H9 (cell line): Measurements from ENCODE around the gene DGKH. TPM values are rescaled to one million over a fixed set of nuclear protein-coding genes. Genes with fewer than 3 reads are reported as not detected.

ENCODE experiments used
- DNase-seq: peaks from one replicate; pipeline ENCODE4 v3.0.0-alpha.2; 2017
- H2AFZ ChIP-seq: one replicate; pipeline ENCODE4 v1.6.1; 2013; ENCODE audit warnings: mild to moderate bottlenecking, low read length, control low read depth, moderate library complexity
- H2AK5ac ChIP-seq: 2 replicates; pipeline ENCODE4 v1.6.1; 2013; ENCODE audit warnings: low read length, control low read depth, mixed read lengths; ENCODE audit not compliant: insufficient read length
- H2BK120ac ChIP-seq: one replicate; pipeline ENCODE4 v1.6.1; 2013; ENCODE audit warnings: low read depth, mild to moderate bottlenecking, low read length, control low read depth, inconsistent platforms; ENCODE audit not compliant: poor library complexity, severe bottlenecking
- H2BK12ac ChIP-seq: 2 replicates; pipeline ENCODE4 v1.6.1; 2013; ENCODE audit warnings: low read length, control low read depth, mixed read lengths, low read depth; ENCODE audit not compliant: insufficient read length
- H2BK15ac ChIP-seq: 2 replicates; pipeline ENCODE4 v1.6.1; 2013; ENCODE audit warnings: low read depth, low read length, control low read depth
- H2BK20ac ChIP-seq: one replicate; pipeline ENCODE4 v1.6.1; 2013; ENCODE audit warnings: low read depth, mild to moderate bottlenecking, low read length, control low read depth, inconsistent platforms; ENCODE audit not compliant: poor library complexity, severe bottlenecking
- H2BK5ac ChIP-seq: 2 replicates; pipeline ENCODE4 v1.6.1; 2013; ENCODE audit warnings: low read length, control low read depth, mixed read lengths; ENCODE audit not compliant: insufficient read length
- H3K14ac ChIP-seq: 2 replicates; pipeline ENCODE4 v1.6.1; 2013; ENCODE audit warnings: low read length, control low read depth; ENCODE audit not compliant: insufficient read depth
- H3K18ac ChIP-seq: 2 replicates; pipeline ENCODE4 v1.6.1; 2013; ENCODE audit warnings: low read depth, mild to moderate bottlenecking, mixed read lengths, low read length, control low read depth; ENCODE audit not compliant: insufficient read length
- H3K23ac ChIP-seq: 2 replicates; pipeline ENCODE4 v1.6.1; 2013; ENCODE audit warnings: low read length, control low read depth, mixed read lengths, low read depth; ENCODE audit not compliant: insufficient read length
- H3K23me2 ChIP-seq: 2 replicates; pipeline ENCODE4 v1.6.1; 2013; ENCODE audit warnings: low read depth, mild to moderate bottlenecking, mixed read lengths, low read length, control low read depth; ENCODE audit not compliant: insufficient read length, poor library complexity, severe bottlenecking
- H3K27ac ChIP-seq: 2 replicates; pipeline ENCODE4 v1.5.1; 2013; ENCODE audit warnings: low read length, control low read depth, mixed read lengths, low read depth; ENCODE audit not compliant: insufficient read length
- H3K27me3 ChIP-seq: 2 replicates; pipeline ENCODE4 v1.6.1; 2013; ENCODE audit warnings: low read length, control low read depth, inconsistent platforms; ENCODE audit not compliant: insufficient read depth
- H3K4ac ChIP-seq: 2 replicates; pipeline ENCODE4 v1.6.1; 2013; ENCODE audit warnings: low read depth, mild to moderate bottlenecking, control low read depth, inconsistent platforms, low read length, moderate library complexity
- H3K4me1 ChIP-seq: 2 replicates; pipeline ENCODE4 v1.6.1; 2013; ENCODE audit warnings: low read length, control low read depth, inconsistent platforms; ENCODE audit not compliant: insufficient read depth
- H3K4me2 ChIP-seq: 2 replicates; pipeline ENCODE4 v1.6.1; 2013; ENCODE audit warnings: low read length, control low read depth, mixed read lengths; ENCODE audit not compliant: insufficient read length, insufficient read depth
- H3K56ac ChIP-seq: 2 replicates; pipeline ENCODE4 v1.6.1; 2013; ENCODE audit warnings: low read depth, mild to moderate bottlenecking, mixed read lengths, low read length, control low read depth; ENCODE audit not compliant: insufficient read length
- H3K79me1 ChIP-seq: 2 replicates; pipeline ENCODE4 v1.6.1; 2013; ENCODE audit warnings: low read depth, mild to moderate bottlenecking, moderate library complexity, low read length, control low read depth, inconsistent platforms; ENCODE audit not compliant: insufficient read depth, poor library complexity, severe bottlenecking
- H3K79me2 ChIP-seq: 2 replicates; pipeline ENCODE4 v1.6.1; 2013; ENCODE audit warnings: low read length, control low read depth, inconsistent platforms; ENCODE audit not compliant: insufficient read depth
- H3K9ac ChIP-seq: 2 replicates; pipeline ENCODE4 v1.6.1; 2013; ENCODE audit warnings: low read length, control low read depth, mixed read lengths; ENCODE audit not compliant: insufficient read length; ENCODE audit errors: extremely low read depth
- H3K9me3 ChIP-seq: one replicate; pipeline ENCODE4 v1.6.1; 2013; ENCODE audit warnings: low read depth, low read length, inconsistent platforms; ENCODE audit not compliant: control insufficient read depth
- H3T11ph ChIP-seq: one replicate; pipeline ENCODE4 v1.6.1; 2013; ENCODE audit warnings: mild to moderate bottlenecking, low read length, control low read depth, inconsistent platforms
- H4K20me1 ChIP-seq: one replicate; pipeline ENCODE4 v1.6.1; 2013; ENCODE audit not compliant: control insufficient read depth, insufficient read length, insufficient read depth
- H4K5ac ChIP-seq: 2 replicates; pipeline ENCODE4 v1.6.1; 2013; ENCODE audit warnings: low read depth, mild to moderate bottlenecking, mixed read lengths, low read length, control low read depth; ENCODE audit not compliant: insufficient read length
- H4K8ac ChIP-seq: replicated peaks from 2 replicates; pipeline ENCODE4 v1.6.1; 2013; ENCODE audit warnings: low read length, control low read depth, mixed read lengths, low read depth; ENCODE audit not compliant: insufficient read length
- H4K91ac ChIP-seq: 2 replicates; pipeline ENCODE4 v1.6.1; 2013; ENCODE audit warnings: low read depth, mild to moderate bottlenecking, moderate library complexity, mixed read lengths, low read length, control low read depth; ENCODE audit not compliant: insufficient read length
- H3K27ac Mint-ChIP-seq, 3 experiments: 2 replicates in 2 of 3; 3 replicates in 1 of 3; pipeline ENCODE4 v1.8.0; 2020 to 2021; ENCODE audit warnings: mixed read lengths in 3 of 3, mild to moderate bottlenecking in 1 of 3, moderate library complexity in 1 of 3
- H3K27me3 Mint-ChIP-seq: 2 replicates; pipeline ENCODE4 v1.8.0; 2021; ENCODE audit warnings: low read depth, mild to moderate bottlenecking, moderate library complexity, mixed read lengths
- H3K36me3 Mint-ChIP-seq, 3 experiments: 2 replicates in 2 of 3; 3 replicates in 1 of 3; pipeline ENCODE4 v1.8.0; 2020 to 2021; ENCODE audit warnings: low read depth in 3 of 3, mixed read lengths in 3 of 3; ENCODE audit not compliant: insufficient read depth in 1 of 3
- H3K4me1 Mint-ChIP-seq, 2 experiments: 2 replicates each; pipeline ENCODE4 v1.8.0; 2020; ENCODE audit warnings: mixed read lengths in 2 of 2
- H3K4me3 Mint-ChIP-seq, 2 experiments: 2 replicates in 1 of 2; 3 replicates in 1 of 2; pipeline ENCODE4 v1.8.0; 2020 to 2021; ENCODE audit warnings: mild to moderate bottlenecking in 2 of 2, mixed read lengths in 2 of 2, moderate library complexity in 1 of 2
- H3K9me3 Mint-ChIP-seq, 2 experiments: 2 replicates in 1 of 2; 3 replicates in 1 of 2; pipeline ENCODE4 v1.8.0; 2020; ENCODE audit warnings: mild to moderate bottlenecking in 2 of 2, mixed read lengths in 2 of 2, moderate library complexity in 1 of 2
- CTCF ChIP-seq: fragments of 200-600 bp; sonication (generic); conservative IDR thresholded peaks from 3 replicates; pipeline ENCODE4 v1.8.0; 2021; ENCODE audit warnings: antibody characterized with exemption, mild to moderate bottlenecking
- WGBS: extraction: QIAGEN DNeasy Blood & Tissue Kit; methylation state at CpG from one replicate; pipeline ENCODE4 v1.1.7; 2013; ENCODE audit warnings: missing lambda C conversion rate, low lambda C conversion rate, mixed read lengths; ENCODE audit not compliant: insufficient read length; ENCODE audit errors: extremely low coverage; 5-methylcytosine and 5-hydroxymethylcytosine counted together
- total RNA-seq: library from RNA; stranded (reverse); gene quantifications from 2 replicates; pipeline ENCODE4 v1.2.1, GENCODE V29; 2021

The DGKH gene
- total RNA-seq, 1 experiment from 2014 or later: 8.6 TPM

GRCh38 chr13:42255886-42256285 is 207.4 kb downstream of the DGKH start:
- Histone ChIP-seq H4K20me1 (no peaks in the 10 kb centered on the region), H3K27me3 (no peaks in the 10 kb centered on the region), H3K9ac (no peak overlapping the region), H2BK5ac (no peak overlapping the region), H3T11ph (no peak overlapping the region), H3K56ac (no peak overlapping the region), H3K79me1 (no peaks in the 10 kb centered on the region), H3K14ac (no peak overlapping the region), H3K23me2 (no peaks in the 10 kb centered on the region), H2AFZ (no peak overlapping the region), H3K27ac (no peak overlapping the region), H3K4me2 (no peak overlapping the region), H3K4me1 (peaks cover 6% of the 10 kb centered on the region), H2BK15ac (no peak overlapping the region), H4K5ac (no peak overlapping the region), H3K18ac (no peak overlapping the region), H4K91ac (no peak overlapping the region), H2BK20ac (no peak overlapping the region), H3K9me3 (peaks cover 3% of the 10 kb centered on the region), H2BK12ac (no peak overlapping the region), H2AK5ac (no peak overlapping the region), H3K79me2 (no peaks in the 10 kb centered on the region), H3K23ac (no peak overlapping the region), H4K8ac (no peak overlapping the region), H2BK120ac (no peak overlapping the region), H3K4ac (no peak overlapping the region)
- no peak for DNase-seq
- no CpG with 5 or more reads among the region's 5 CpGs for WGBS
- Mint-ChIP-seq H3K27me3 (no peaks in the 10 kb centered on the region; the same call in 1 of the 2 replicates), H3K4me3 (no peak overlapping the region), H3K36me3 (peaks cover 0 to 6% (median 2%) of the 10 kb centered on the region in 3 experiments; a peak in 1 of 7 replicates), H3K27ac (no peak overlapping the region), H3K4me1 (peaks cover 6 to 12% of the 10 kb centered on the region in 2 experiments), H3K9me3 (peaks cover 0 to 2% of the 10 kb centered on the region in 2 experiments; a peak in 2 of 5 replicates)
- TF ChIP-seq CTCF: no peak
